ENCODE measurements around the gene RNU2-1. TPM values are rescaled to one million over a fixed set of nuclear protein-coding genes. Genes with fewer than 3 reads are reported as not detected.

The RNU2-1 gene
- total and polyA plus RNA-seq, 2 of the 13 experiments (the other 11 are each of a cell fraction or from before 2014, with no cell fraction given): not detected

GRCh38 chr17:43216762-43217613 lies 16.8 kb downstream of the RNU2-1 start (continued):
- TF ChIP-seq HNRNPL (IDR thresholded peaks at IDR 0.05; ENCODE audit: low read depth, low read length): no peak
- TF ChIP-seq YEATS2 (CRISPR knock-in tag; IDR thresholded peaks at IDR 0.05; ENCODE audit: borderline replicate concordance): peak; percentile 57; the same call in 1 of the 2 replicates
- peak; percentile 89; the same call in 1 of the 2 replicates for TF ChIP-seq ZNF670 (CRISPR knock-in tag; IDR thresholded peaks at IDR 0.05; ENCODE audit: borderline replicate concordance)
- no peak; the same call in 1 of the 2 replicates for TF ChIP-seq ZNF460 (CRISPR knock-in tag; IDR thresholded peaks at IDR 0.05; ENCODE audit: borderline replicate concordance)
- TF ChIP-seq MEIS2 (CRISPR knock-in tag; IDR thresholded peaks at IDR 0.05): peak; percentile 51
- TF ChIP-seq ZNF383 (CRISPR knock-in tag; IDR thresholded peaks at IDR 0.05; ENCODE audit: borderline replicate concordance): 0 out of 2 replicates have a peak, but pooled peaks have one; percentile 86
- no peak for TF ChIP-seq AGO1 (IDR thresholded peaks at IDR 0.05; ENCODE audit: low read depth, low read length, poor library complexity, severe bottlenecking)
- TF ChIP-seq ZNF597 (CRISPR knock-in tag; IDR thresholded peaks at IDR 0.05): no peak
- peak; percentile 88 for TF ChIP-seq MEF2D (CRISPR knock-in tag; IDR thresholded peaks at IDR 0.05)
- TF ChIP-seq SALL2 (CRISPR knock-in tag; IDR thresholded peaks at IDR 0.05): 0 out of 2 replicates have a peak, but pooled peaks have one; percentile 65
- TF ChIP-seq ZNF75D (CRISPR knock-in tag; IDR thresholded peaks at IDR 0.05; ENCODE audit: borderline replicate concordance): peak; percentile 82; the same call in 1 of the 2 replicates
- TF ChIP-seq NFATC3 (CRISPR knock-in tag; IDR thresholded peaks at IDR 0.05): no peak
- TF ChIP-seq POGK (CRISPR knock-in tag; conservative IDR thresholded peaks at IDR 0.05): no peak; the same call in 1 of the 2 replicates
- no peak; the same call in 1 of the 2 replicates for TF ChIP-seq ZNF431 (CRISPR knock-in tag; IDR thresholded peaks at IDR 0.05; ENCODE audit: borderline replicate concordance, low read depth)
- no peak for TF ChIP-seq ZNF10 (CRISPR knock-in tag; IDR thresholded peaks at IDR 0.05; ENCODE audit: borderline replicate concordance, low read depth)
- TF ChIP-seq ZNF30 (CRISPR knock-in tag; IDR thresholded peaks at IDR 0.05): 0 out of 2 replicates have a peak, but pooled peaks have one; percentile 67
- no peak for TF ChIP-seq ZKSCAN1 (IDR thresholded peaks at IDR 0.05; ENCODE audit: low read length)
- TF ChIP-seq ZNF576 (CRISPR knock-in tag; IDR thresholded peaks at IDR 0.05): no peak
- TF ChIP-seq PITX1 (CRISPR knock-in tag; IDR thresholded peaks at IDR 0.05): peak; percentile 65
- peak; percentile 89; the same call in 1 of the 2 replicates for TF ChIP-seq SP140L (CRISPR knock-in tag; IDR thresholded peaks at IDR 0.05; ENCODE audit: borderline replicate concordance)
- peak; percentile 84 for TF ChIP-seq CTCF (CRISPR knock-in tag; IDR thresholded peaks at IDR 0.05)
- TF ChIP-seq ZNF441 (CRISPR knock-in tag; IDR thresholded peaks at IDR 0.05; ENCODE audit: borderline replicate concordance): peak; percentile 87; the same call in 1 of the 2 replicates
- TF ChIP-seq MYNN (CRISPR knock-in tag; IDR thresholded peaks at IDR 0.05; ENCODE audit: low read depth): no peak
- peak; percentile 92 for TF ChIP-seq NAIF1 (CRISPR knock-in tag; IDR thresholded peaks at IDR 0.05; ENCODE audit: borderline replicate concordance)
